Frontal cortex (tissue), 4 donors: ENCODE measurements around the gene CRK. TPM values are rescaled to one million over a fixed set of nuclear protein-coding genes. Genes with fewer than 3 reads are reported as not detected.
A peak's percentile ranks its signal among the peaks of the same experiment; 100 is the strongest.

Experiments
- DNase-seq, 2 donors: peaks; one replicate each; pipeline ENCODE4 v3.0.0; 2012; ENCODE audit warnings: low spot score in 2 of 2
- FAIRE-seq: peaks from 2 replicates; lab custom pipeline; 2012; peaks lifted over from hg19 to GRCh38; lab: Jason Lieb, UNC
- total RNA-seq: library from RNA; depleted of rRNA; stranded (reverse); fragments of >200 nt; gene quantifications from one replicate; pipeline ENCODE4 v1.2.3, GENCODE V29; 2014
- donor health status: control.
- donor health status: control.
- donor health status: control.

Gene CRK
- total RNA-seq: 164 TPM

GRCh38 chr17:1455797-1456599 lies at the start of gene CRK:
Gene CRK (minus strand): TSS chr17:1456232. CDS start chr17:1456117, 115 bp downstream.
- no peak for FAIRE-seq
- peak; percentile 99 for DNase-seq

GRCh38 chr17:1505586-1505985 lies 49.6 kb upstream of the CRK start:
- FAIRE-seq (no peak), DNase-seq (no peak)

- no peak for FAIRE-seq
Observed at GRCh38 chr17:1504866-1505265, 48.8 kb upstream of the CRK start.

GRCh38 chr17:1503699-1504098 lies 47.7 kb upstream of the CRK start:
- no peak for FAIRE-seq

More at GRCh38 chr17:1504866-1505265, 48.8 kb upstream of the CRK start:
- no peak for DNase-seq

GRCh38 chr17:1498869-1499268 lies 42.8 kb upstream of the CRK start:
- FAIRE-seq: no peak
- no peak for DNase-seq

More at GRCh38 chr17:1503699-1504098, 47.7 kb upstream of the CRK start:
- DNase-seq: no peak

DNA sequence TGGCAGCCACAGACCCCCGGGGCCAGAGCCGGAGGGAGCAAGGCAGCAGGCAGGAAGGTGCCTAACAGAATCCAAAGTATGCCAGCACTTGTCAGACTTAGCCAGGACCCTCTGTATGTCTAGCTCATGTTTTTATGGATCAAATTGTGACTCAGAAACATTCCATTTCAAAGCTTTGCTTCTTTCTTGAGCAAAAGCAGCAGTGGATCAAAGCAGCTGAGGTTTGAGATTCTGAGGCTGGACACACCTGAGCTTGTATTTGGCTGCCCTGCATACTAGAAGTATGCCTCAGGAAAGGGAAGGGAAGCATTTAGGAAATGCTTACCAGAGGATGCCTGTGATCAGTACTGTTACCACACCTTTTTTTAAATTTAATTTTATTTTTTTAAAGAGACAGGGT lies 42.2 kb upstream of the CRK start:
- DNase-seq (no peak), FAIRE-seq (no peak)

DNA sequence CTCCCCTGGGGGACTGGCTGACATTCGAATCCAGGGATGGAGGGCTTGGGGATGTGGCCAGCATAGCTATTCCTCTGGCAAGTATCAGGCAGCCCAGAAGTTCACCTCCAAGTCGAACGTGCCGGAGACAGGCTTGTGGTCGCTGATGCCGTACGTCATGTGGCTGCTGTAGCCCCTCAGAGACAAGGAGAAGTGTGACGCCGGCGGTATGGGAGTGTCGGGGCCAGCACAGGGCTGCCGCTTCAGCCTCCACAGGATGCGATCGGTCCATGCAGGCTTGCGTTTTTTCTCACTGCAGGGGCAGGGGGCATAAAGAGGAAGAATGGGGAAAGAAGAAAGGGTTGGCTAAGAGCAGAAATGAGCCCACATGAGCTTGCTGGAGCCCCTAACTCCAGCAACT lies 41.8 kb upstream of the CRK start:
- FAIRE-seq (no peak), DNase-seq (no peak)

DNA sequence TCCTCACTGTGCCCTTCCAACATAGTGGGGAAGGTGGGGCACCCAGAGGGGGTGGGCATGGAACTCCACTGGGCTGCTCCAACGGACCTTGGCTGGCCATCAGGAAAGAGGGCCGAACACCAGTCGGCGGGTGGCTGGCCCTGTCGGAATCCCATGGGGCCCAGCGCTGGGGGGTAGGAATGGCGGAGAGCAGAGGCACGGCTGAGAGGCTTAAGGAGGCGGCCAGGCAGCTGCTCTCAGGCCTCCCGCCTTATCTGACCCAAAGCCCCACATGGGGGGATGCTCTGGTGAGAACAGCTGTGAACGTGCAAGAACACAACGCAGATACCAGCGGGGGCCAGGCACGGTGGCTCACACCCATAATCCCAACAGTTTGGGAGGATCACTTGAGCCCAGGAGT lies 40.8 kb upstream of the CRK start:
- DNase-seq (no peak), FAIRE-seq (no peak)

GRCh38 chr17:1495265-1495989 lies 39.4 kb upstream of the CRK start:
- no peak for DNase-seq

GRCh38 chr17:1494736-1495253 lies 38.8 kb upstream of the CRK start:
- FAIRE-seq (no peak), DNase-seq (no peak)

More at GRCh38 chr17:1495265-1495989, 39.4 kb upstream of the CRK start:
- FAIRE-seq: no peak

DNA sequence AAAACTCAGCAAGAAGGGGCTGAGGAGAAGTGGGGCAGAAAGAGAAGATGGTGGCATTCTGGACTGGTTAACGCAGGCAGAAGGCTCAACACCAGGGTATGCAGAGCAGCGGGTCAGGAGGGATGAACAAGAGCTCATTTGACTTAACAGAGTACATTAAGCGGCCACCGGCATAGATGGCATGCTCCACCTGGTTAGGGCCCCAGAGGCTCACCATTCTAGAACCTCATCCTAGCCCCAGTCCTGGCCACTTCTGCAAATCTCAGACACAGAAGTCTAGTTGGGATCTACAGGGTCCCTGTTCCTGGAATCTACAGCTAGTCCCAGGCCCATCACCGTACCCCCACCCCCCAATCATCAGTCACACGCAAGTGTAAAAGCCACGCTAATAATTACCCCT lies 38.2 kb upstream of the CRK start:
- FAIRE-seq: no peak
- no peak for DNase-seq

DNA sequence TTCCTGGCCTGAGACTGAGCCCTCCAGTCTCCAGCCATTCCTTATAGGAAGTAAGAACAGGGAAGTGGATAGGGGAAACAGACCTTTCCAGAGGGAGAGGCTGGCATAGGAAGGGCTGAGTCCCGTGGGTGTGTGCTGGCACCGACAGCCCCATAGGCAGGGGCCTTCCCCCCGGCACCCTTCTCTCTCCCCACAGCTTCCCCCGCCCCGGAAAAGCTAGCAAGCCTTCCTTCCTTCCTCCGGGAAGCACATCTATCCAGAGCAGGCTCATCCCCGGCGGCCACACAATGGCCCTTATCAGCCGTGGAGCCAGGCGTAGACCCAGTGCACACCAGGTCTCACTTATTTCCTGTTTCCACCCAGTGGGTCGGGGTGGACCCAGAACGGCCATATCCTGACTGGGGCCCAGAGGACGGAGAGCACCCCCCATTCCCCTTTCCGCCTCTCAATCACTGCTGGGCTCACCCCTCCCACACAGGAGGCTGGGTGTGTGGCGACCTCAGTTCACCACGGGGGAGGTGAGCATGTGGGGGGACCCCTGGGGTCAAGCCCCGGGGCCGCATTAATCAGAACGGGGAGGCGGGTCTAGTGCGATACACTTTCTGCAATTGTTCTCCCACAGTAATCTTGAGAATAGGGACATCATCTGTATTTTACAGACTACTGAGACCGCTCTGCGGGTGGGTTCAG lies 37.4 kb upstream of the CRK start:
- no peak for FAIRE-seq
- DNase-seq: no peak

- FAIRE-seq (no peak), DNase-seq (no peak)
Observed at GRCh38 chr17:1492249-1493206, 36.5 kb upstream of the CRK start, which contains the start of gene MYO1C. Gene MYO1C (minus strand): TSS chr17:1492686. CDS start chr17:1492487, 199 bp downstream.

DNA sequence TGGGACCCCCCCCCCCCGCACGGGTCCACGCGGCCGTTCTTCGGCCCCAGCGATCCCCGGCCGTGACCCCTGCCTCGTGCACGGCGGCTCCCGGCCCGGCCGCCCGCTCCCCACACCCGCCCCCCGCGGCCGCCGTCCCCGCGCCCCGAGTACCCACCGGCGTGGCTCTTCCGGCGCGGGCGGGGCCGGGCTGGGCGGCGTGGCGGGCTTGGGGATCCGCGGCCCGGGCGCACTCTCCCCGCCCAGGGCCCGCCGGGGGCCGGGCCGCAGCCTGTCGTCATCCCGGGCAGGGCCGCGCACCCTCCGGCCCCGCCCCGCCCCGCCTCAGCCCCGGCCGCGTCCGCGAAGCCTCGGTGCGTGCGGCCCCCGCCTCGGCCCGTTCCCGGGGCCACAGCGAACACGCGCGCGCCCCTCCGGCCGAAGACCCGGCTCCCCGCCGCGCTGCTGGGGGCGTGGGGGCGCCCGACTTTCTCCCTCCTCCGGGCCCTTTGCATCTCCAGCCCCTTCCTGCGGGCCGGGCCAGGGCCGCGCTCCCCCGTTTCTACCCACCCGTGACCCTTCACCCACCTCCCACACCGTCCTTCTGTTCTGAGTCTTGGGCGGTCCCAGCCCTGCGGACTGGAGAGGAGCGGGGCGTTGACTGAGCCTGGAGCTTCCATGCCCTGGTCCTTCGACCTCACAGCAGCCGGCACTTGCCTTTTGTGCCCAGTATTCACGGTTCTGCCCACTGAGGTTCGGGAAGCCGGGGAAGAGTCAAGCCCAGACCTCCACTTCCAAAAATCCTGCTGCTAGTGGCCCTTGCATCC lies 35.6 kb upstream of the CRK start:
- FAIRE-seq: no peak
- peak; percentile 88 to 90 for DNase-seq

GRCh38 chr17:1490643-1491442 lies 34.8 kb upstream of the CRK start:
- DNase-seq (peak; percentile 71 to 77), FAIRE-seq (no peak)

DNA sequence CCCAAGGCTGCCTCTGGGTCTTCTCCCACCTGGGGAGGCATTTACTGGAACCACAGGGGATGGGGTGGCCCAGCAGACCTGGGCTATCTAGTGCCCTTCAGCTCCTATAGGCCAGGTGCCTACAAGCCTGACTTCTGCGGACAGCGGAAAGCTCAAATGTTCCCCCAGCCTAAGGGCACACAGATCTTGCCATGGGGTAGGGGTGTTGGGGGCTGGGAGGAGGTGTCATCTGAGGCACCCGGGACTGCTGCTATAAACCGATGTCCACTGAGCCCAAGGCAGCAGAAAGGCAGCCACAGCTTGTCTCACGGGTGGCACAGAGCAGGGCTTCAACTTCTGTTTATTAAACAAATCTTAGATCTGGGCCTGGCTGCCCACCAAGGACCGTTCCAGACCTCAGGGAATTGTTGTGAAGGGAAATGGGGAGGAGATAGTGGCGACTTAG lies 32.8 kb upstream of the CRK start:
- FAIRE-seq (no peak), DNase-seq (no peak)
